Subcutaneous adipose tissue (tissue), 4 donors: ENCODE results near the gene EPYC. TPM values are rescaled to one million over a fixed set of nuclear protein-coding genes. Genes with fewer than 3 reads are reported as not detected.

ENCODE experiments used
- total RNA-seq, 4 donors: library from RNA; depleted of rRNA; stranded (reverse); fragments of >200 nt; gene quantifications; one replicate each; pipeline ENCODE4 v1.1.0, GENCODE V29; 2016
- TF ChIP-seq, protein P1 (sequence below): fragments of 450-650 bp; IDR thresholded peaks from one replicate; pipeline ENCODE4 v1.5.1; 2016; ENCODE audit warnings: low read depth, mild to moderate bottlenecking, control low read depth, antibody characterized with exemption, moderate library complexity

Gene EPYC
- total RNA-seq, 4 donors from 2014 or later: not detected

DNA sequence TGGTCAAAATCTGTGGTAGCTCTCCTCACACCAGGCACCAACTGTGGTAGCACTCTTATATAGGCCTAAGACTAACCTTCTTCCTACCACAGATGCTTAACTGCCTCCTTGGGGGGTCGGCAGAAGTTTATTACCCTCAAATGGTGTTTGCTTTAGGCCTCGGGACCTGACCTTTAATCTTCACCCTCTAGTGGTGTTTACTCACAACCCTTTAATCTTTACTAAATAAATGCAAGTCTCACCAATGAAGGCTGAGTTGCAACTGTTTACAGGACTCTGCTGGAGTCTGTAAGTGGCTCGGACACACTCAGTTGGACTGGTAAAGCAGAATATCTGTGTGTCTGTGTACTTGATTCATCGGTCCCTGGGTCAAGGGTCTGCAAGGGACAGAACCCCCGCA lies 79.2 kb downstream of the EPYC start:
- TF ChIP-seq, protein P1, sequence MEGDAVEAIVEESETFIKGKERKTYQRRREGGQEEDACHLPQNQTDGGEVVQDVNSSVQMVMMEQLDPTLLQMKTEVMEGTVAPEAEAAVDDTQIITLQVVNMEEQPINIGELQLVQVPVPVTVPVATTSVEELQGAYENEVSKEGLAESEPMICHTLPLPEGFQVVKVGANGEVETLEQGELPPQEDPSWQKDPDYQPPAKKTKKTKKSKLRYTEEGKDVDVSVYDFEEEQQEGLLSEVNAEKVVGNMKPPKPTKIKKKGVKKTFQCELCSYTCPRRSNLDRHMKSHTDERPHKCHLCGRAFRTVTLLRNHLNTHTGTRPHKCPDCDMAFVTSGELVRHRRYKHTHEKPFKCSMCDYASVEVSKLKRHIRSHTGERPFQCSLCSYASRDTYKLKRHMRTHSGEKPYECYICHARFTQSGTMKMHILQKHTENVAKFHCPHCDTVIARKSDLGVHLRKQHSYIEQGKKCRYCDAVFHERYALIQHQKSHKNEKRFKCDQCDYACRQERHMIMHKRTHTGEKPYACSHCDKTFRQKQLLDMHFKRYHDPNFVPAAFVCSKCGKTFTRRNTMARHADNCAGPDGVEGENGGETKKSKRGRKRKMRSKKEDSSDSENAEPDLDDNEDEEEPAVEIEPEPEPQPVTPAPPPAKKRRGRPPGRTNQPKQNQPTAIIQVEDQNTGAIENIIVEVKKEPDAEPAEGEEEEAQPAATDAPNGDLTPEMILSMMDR: no peak

DNA sequence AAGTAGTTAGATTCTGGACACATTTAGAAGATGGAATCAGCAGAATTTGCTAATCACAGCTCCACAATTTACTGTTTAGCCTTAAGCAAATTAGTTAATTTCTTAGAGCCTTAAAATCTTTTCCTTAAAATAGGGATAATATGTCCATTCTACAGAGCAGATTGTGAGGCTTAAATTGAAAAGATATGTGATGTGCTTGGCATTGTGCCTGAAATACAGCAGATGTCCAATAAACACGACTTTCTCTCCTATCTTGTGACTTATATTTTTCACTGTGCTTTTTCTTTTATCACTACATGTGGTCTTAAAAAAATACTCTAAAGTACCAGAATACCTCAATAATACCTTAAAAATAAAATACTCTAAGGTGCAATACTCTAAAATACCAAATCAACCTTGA lies 80.4 kb downstream of the EPYC start:
- TF ChIP-seq, protein P1: no peak

DNA sequence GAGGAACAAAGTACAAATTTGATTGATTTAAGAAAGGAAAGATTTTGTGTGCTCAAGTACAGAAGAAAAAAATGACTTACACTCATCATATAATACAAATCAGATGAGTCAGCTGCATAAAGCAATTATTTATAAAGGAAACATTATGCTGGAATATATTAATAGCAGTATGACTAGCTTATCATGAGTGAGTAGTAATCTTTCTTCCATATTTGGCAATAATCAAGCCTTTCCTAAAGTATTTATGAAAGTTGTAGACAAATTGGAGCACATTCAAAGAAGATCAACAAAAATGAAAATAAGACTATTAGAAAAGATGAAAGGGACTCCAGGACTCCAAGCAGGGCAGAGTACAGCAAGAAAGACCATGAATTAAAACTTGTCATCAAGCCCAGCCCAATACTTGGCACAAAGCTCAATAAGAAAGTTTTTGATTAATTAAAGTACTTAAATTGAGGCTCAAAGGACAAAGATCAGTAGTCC lies 82.6 kb downstream of the EPYC start:
- TF ChIP-seq, protein P1: no peak

DNA sequence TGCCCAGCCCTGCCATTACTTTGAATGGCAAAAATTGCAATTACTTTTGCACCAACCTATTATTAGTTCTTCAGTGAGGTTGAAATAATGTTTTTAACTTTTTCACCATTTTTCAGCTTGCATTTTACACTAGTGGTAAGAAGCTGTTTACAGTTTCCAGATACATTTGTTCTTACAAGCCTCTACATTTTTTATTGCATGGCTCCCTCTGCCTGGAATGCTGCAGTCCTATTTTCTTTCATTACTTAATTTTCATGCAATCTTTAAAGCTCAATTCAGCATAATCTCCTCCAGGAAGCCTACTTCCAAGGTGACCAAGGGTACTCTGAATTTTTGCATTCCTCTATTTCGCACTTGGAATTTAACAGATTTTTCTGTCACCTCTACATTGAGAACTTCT lies 83.2 kb downstream of the EPYC start:
- TF ChIP-seq, protein P1: no peak

DNA sequence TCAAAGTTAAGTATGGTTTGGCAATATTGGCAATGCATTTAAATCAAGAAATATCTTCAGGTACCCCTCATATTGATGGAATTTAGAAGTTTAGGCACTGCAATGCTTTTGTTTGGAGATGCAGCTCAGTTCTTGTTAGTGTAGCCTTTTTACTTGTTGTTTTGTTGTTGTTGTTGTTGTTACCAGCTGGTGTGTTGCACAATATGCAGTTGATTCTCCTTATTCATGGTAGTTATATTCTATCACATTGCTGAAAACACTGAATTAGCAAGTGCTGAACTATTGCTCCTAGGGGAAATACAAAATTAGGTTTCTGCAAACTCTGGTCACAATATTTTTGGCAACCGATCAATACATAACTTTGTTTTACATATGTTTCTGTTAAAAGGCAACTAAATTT lies 84.5 kb downstream of the EPYC start:
- TF ChIP-seq, protein P1: no peak

DNA sequence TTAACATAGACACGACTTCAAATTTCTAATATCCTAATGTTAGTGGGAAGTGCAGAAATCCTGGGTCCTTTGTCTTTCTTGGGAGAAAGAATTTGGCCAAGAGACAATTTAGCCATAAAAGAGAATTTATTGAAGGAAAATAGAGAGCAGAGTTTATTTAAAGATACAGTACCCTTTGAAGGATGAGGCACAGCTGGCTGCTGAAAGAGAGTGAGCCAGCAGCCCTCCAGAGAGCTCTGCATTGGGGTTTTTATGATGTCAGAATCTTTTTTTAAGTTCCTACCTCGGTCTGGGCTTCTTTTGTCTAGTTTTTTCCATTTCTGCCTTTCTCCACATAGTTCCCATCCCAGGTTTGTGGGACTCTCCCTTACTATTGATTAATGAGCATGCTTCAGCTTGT lies 87.3 kb downstream of the EPYC start:
- TF ChIP-seq, protein P1: no peak

DNA sequence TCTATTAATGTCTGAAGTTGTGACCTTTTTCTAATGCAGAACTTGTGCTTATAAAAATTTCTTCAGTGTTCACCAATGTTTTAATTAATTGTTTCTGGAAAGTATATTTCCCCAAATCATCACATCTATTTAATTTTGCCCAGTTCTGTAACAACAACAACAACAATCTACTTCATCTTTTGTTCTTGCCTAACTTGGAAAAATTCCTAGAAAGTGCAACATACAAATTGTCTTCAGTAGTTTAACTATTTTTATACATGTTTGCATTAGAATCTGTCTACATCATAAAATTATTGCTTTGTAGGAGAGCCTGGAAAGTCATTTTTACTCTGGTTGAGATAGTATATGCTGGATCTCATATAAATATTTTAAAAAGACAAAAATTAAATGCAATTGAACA lies 88.3 kb downstream of the EPYC start:
- TF ChIP-seq, protein P1: no peak
